BLaER1 treated with 17β-estradiol and CSF1 and Interleukin-3, amounts not matched to agents 10 nM and 100 nM (cell line): Measurements from ENCODE around the gene PLS1.

ENCODE experiments used
- H3K27ac ChIP-seq, 11 experiments: shearing (Covaris generic); formaldehyde crosslinking; 2 replicates each; pipeline ENCODE4 v1.8.1; 2022
- H3K27me3 ChIP-seq, 11 experiments: shearing (Covaris generic); formaldehyde crosslinking; 2 replicates each; pipeline ENCODE4 v1.8.1; 2022
- H3K36me3 ChIP-seq, 11 experiments: shearing (Covaris generic); formaldehyde crosslinking; 2 replicates each; pipeline ENCODE4 v1.8.1; 2022
- H3K4me1 ChIP-seq, 10 experiments: shearing (Covaris generic); formaldehyde crosslinking; 2 replicates each; pipeline ENCODE4 v1.8.1; 2022
- H3K4me2 ChIP-seq, 11 experiments: shearing (Covaris generic); formaldehyde crosslinking; 2 replicates each; pipeline ENCODE4 v1.8.1; 2022
- H3K4me3 ChIP-seq, 10 experiments: shearing (Covaris generic); formaldehyde crosslinking; 2 replicates each; pipeline ENCODE4 v1.8.1; 2022
- H3K9ac ChIP-seq, 11 experiments: shearing (Covaris generic); formaldehyde crosslinking; 2 replicates each; pipeline ENCODE4 v1.8.1; 2022
- H3K9me3 ChIP-seq, 11 experiments: shearing (Covaris generic); formaldehyde crosslinking; replicated peaks in 1 of 11; 2 replicates each; pipeline ENCODE4 v1.8.1; 2022
- H4K20me1 ChIP-seq, 11 experiments: shearing (Covaris generic); formaldehyde crosslinking; 2 replicates each; pipeline ENCODE4 v1.8.1; 2022
- Cebpa-rat ChIP-seq, 11 experiments: shearing (Covaris generic); IDR thresholded peaks; 2 replicates each; pipeline ENCODE4 v1.8.1; 2022

PLS1 gene

DNA sequence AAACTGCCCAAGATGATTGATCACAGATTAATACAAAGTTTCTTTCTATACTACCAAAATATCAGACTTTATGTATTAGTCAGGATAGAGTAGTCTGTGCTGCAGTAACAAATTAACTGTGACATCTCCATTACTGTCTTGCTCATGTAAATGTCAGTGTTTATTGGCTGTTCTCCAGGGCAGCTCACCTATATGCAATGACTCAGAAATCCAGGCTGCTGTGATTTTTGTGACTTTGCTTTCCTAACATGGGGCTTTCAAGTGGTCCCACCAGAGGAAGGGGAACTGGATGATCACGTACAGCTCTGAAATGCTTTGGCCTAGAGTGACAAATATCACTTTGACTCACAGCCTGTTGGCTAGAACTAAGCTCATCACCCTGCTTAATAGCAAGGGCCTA, 12.9 kb downstream of the PLS1 start:
- no peak for TF ChIP-seq Cebpa-rat (IDR thresholded peaks at IDR 0.05)
- Histone ChIP-seq H3K4me1 (no peaks in the 10 kb centered on the region), H3K27ac (no peak overlapping the region), H4K20me1 (no peaks in the 10 kb centered on the region), H3K4me3 (no peak overlapping the region), H3K27me3 (no peaks in the 10 kb centered on the region), H3K36me3 (no peaks in the 10 kb centered on the region), H3K9ac (no peak overlapping the region), H3K9me3 (no peaks in the 10 kb centered on the region), H3K4me2 (no peak overlapping the region)

DNA sequence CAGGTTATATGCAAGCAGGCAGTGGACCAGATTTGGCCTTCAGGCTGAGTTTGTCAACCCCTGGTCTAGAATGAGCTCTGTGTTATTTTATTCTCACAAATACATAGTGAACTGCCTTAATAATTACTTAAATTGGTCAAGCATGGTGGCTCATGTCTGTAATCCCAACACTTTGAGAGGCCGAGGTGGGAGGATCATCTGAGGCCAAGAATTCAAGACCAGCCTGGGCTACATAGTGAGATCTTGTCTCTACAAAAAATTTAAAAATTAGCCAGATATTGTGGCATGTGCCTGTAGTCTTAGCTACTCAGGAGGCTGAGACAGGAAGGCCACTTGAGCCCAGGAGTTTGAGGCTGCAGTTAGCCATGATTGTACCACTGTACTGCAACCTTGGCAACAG, 15.0 kb downstream of the PLS1 start:
- H3K4me3 ChIP-seq, result no peak overlapping the region
- TF ChIP-seq Cebpa-rat (IDR thresholded peaks at IDR 0.05), result no peak
- H3K9ac ChIP-seq, result no peak overlapping the region
- no peak overlapping the region for H3K4me2 ChIP-seq
- H3K36me3 ChIP-seq, result no peaks in the 10 kb centered on the region
- no peaks in the 10 kb centered on the region for H4K20me1 ChIP-seq
- no peak overlapping the region for H3K27ac ChIP-seq
- no peaks in the 10 kb centered on the region for H3K4me1 ChIP-seq
- H3K9me3 ChIP-seq, result no peaks in the 10 kb centered on the region
- no peaks in the 10 kb centered on the region for H3K27me3 ChIP-seq

DNA sequence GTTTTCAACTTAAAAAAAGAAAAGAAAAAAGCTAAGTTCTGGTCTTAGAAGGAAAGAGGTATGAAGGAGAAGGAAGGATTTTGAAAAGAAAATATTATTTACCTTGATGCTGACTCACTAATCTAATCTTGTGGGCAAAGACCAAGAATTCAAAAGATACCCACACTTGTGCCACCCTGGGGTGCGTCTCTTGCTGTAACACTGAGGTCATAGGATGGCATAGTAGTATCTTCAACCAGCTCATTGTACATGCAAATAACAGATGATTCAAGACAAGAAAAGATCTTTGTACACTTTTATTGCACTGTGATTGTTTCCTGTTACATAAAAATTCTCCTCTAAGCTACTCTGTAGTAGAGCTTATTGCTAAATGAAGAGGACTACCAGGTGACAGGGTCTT, 17.3 kb downstream of the PLS1 start:
- no peaks in the 10 kb centered on the region for H3K9me3 ChIP-seq
- TF ChIP-seq Cebpa-rat (IDR thresholded peaks at IDR 0.05), result no peak
- H4K20me1 ChIP-seq, result no peaks in the 10 kb centered on the region
- H3K4me2 ChIP-seq, result no peak overlapping the region
- no peaks in the 10 kb centered on the region for H3K4me1 ChIP-seq
- no peaks in the 10 kb centered on the region for H3K27me3 ChIP-seq
- no peak overlapping the region for H3K9ac ChIP-seq
- no peaks in the 10 kb centered on the region for H3K36me3 ChIP-seq
- no peak overlapping the region for H3K4me3 ChIP-seq
- H3K27ac ChIP-seq, result no peak overlapping the region

DNA sequence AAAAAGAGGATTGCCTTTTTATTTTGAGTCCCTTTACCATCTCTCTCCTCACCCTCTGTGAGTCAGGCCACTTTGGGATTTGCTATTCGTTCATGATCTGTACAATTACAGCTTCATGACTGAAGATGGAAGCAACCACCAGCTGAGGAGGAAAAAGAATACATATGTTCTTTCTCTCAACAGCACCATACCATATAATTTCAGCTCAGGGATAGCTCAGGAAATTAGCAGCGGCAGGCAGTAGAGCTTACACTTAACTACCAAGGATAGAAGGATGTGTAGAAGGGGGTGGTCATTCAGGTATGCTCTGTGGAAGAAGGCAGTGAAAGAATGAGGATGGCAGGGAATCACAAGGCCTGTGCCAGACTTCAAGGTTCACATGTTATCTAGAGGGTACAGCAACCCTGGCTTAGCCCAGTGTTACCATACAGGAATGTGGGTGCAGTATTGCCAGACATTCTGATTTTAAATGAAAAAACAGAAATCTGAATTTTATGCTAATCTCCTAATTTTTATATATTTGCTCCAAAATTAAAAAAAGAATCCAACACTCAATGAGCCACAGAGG, 17.9 kb downstream of the PLS1 start:
- Histone ChIP-seq H4K20me1 (no peaks in the 10 kb centered on the region), H3K27me3 (no peaks in the 10 kb centered on the region), H3K4me2 (no peak overlapping the region), H3K9me3 (no peaks in the 10 kb centered on the region), H3K9ac (no peak overlapping the region), H3K27ac (no peak overlapping the region), H3K36me3 (no peaks in the 10 kb centered on the region), H3K4me3 (no peak overlapping the region), H3K4me1 (no peaks in the 10 kb centered on the region)
- TF ChIP-seq Cebpa-rat (IDR thresholded peaks at IDR 0.05), result no peak

DNA sequence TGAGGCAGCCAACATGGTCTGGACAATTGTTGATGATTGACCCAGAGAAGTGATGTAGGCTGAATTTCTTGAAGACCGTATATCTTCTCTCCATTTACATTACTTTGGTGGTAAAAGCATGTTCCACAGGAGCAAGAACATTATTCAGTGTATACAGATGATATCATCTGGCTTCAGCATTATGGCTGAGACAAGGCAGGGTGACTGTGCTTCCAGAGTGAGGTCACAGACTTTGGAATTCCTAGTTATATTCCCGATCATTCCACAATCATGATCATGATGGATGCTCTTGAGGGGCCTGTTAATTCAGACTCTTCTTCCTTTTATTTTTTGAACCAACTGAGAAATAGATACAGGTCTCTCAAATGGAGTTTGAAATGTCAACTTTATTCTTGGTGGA, 19.0 kb downstream of the PLS1 start:
- no peak overlapping the region for H3K4me3 ChIP-seq
- no peak overlapping the region for H3K9ac ChIP-seq
- no peaks in the 10 kb centered on the region for H3K4me1 ChIP-seq
- H3K27ac ChIP-seq, result no peak overlapping the region
- H3K9me3 ChIP-seq, result no peaks in the 10 kb centered on the region
- no peaks in the 10 kb centered on the region for H3K36me3 ChIP-seq
- H4K20me1 ChIP-seq, result no peaks in the 10 kb centered on the region
- H3K27me3 ChIP-seq, result no peaks in the 10 kb centered on the region
- TF ChIP-seq Cebpa-rat (IDR thresholded peaks at IDR 0.05), result no peak
- H3K4me2 ChIP-seq, result no peak overlapping the region

DNA sequence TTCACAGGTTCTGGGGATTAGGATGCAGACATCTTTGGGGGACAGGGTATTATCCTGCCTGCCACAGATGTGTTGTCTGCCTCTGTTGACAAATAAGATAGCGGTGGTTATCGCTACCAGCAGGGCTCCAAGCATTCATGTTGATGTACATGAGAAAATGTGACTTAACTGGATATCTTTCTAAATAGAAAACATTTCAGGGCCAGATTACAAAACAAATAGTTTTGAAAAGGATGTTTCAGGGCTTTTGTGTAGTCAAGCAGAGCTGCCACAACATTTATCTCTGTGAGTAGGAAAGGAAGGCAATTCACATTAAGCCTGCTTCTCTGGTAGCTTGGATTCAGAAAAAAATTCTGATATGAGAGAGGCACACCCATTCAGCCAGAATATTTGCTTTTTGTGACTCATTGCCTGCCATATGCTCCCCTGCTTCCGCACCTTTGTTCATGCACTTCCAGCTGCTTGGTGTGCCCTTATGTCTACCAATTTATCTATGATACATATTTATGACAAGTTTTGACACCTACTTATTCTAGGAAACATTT, 22.8 kb downstream of the PLS1 start:
- Histone ChIP-seq H3K27ac (no peak overlapping the region), H3K9ac (no peak overlapping the region), H3K4me2 (no peak overlapping the region), H3K27me3 (no peaks in the 10 kb centered on the region), H3K9me3 (no peaks in the 10 kb centered on the region), H3K36me3 (no peaks in the 10 kb centered on the region), H4K20me1 (no peaks in the 10 kb centered on the region), H3K4me3 (no peak overlapping the region), H3K4me1 (no peaks in the 10 kb centered on the region)
- TF ChIP-seq Cebpa-rat (IDR thresholded peaks at IDR 0.05), result no peak

DNA sequence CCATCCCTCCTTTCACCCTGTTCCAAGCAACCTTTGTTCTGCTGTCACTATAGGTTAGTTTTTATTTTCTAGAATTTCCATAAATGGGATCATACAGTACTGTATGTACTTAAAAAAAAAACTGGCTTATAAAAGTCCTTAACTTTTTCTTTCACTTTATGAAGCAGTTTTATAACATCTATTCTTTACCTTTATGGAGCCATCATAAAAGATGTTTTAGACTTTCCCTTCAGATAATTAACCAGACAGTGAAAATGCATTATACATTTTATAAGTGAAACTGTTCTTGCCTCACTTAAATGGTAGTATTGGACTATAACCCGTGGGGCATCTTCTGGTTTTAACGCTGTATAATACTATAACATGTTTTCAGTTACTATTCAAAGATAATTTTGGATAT, 26.2 kb downstream of the PLS1 start:
- Histone ChIP-seq H3K27ac (no peak overlapping the region), H3K4me3 (no peak overlapping the region), H3K9ac (no peak overlapping the region), H3K36me3 (no peaks in the 10 kb centered on the region), H3K9me3 (no peaks in the 10 kb centered on the region), H4K20me1 (no peaks in the 10 kb centered on the region), H3K4me1 (no peaks in the 10 kb centered on the region), H3K4me2 (no peak overlapping the region), H3K27me3 (no peaks in the 10 kb centered on the region)
- no peak for TF ChIP-seq Cebpa-rat (IDR thresholded peaks at IDR 0.05)

DNA sequence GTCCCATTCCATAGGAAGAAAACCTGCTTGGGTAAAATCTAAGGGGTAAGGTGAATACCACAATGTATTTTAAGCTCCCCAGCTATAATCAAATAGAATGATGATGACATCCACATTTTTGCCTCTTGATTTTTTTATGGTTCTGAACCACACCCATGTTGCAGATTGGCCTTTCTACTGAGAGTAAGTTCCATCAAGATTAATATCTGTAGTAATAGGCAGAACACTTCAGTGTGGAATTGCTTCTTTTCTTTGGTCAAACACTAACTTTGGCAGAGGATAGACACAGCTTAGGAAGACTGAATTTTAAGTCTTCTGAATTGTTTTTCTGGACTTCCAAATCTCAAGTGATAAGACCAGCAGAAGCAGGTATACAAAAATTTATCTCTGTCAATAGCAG, 27.0 kb downstream of the PLS1 start:
- Histone ChIP-seq H4K20me1 (no peaks in the 10 kb centered on the region), H3K36me3 (no peaks in the 10 kb centered on the region), H3K27ac (no peak overlapping the region), H3K27me3 (no peaks in the 10 kb centered on the region), H3K9ac (no peak overlapping the region), H3K4me1 (peaks cover 0 to 2% (median 0%) of the 10 kb centered on the region in 10 experiments; a peak in 1 of 20 replicates), H3K9me3 (no peaks in the 10 kb centered on the region), H3K4me2 (no peak overlapping the region), H3K4me3 (no peak overlapping the region)
- no peak for TF ChIP-seq Cebpa-rat (IDR thresholded peaks at IDR 0.05)

DNA sequence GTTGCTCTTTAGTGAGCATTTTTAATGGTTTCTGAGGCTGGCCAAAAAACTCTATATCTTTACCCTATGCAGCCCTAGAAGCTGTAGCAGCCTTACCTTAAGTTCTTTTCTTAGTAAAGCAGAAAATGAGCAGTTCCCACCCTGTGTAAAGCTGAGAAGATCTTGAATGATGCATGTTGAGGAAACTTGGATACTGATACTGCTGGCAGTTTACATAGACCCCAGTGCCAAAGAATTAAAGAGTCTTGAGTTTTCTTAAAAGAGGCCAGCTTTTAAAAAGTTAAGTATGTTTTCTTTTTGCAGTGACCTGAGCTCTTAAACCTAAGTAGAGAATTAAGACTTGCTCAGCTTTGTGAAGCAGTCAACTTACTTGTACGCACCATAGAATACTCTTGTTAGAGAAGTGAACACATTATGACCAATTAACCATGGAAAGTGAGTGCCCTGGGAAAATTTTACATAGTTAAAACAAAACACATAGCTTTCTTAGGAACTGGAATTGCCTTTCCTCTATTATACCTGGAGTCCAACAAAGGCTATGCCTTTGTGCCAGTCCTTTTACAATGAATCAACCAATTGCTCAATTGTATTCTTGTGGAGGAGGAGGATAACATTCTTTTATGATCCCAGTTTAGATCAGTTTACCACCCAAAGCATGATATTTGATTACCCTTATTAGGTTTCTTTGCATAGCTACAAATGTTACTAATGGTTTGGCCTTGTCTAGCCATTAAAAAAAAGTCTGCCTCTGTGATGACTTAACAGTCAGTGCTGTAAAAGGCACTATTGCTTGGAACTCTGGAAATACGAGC, 28.4 kb downstream of the PLS1 start:
- Histone ChIP-seq H3K4me1 (peaks cover 0 to 11% (median 0%) of the 10 kb centered on the region in 10 experiments; a peak in 2 of 20 replicates), H4K20me1 (no peaks in the 10 kb centered on the region), H3K9ac (no peak overlapping the region), H3K4me3 (no peak overlapping the region), H3K27me3 (no peaks in the 10 kb centered on the region), H3K4me2 (no peak overlapping the region), H3K27ac (no peak overlapping the region), H3K9me3 (no peaks in the 10 kb centered on the region), H3K36me3 (no peaks in the 10 kb centered on the region)
- no peak for TF ChIP-seq Cebpa-rat (IDR thresholded peaks at IDR 0.05)

DNA sequence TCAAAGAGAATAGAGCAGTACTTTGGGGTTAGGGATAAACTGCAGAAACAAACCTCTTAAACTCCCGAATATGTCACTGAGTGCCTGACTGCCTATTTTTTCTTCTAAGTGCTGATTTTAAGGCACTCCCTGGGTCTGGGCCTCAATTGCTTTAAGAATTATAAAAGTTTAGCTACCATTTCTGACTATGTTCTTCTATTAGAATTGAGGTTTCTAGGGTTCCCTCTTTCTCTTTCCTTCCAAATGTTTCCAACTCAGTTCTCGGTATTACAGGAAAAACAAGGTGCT, 28.9 kb downstream of the PLS1 start:
- Histone ChIP-seq H3K9me3 (no peaks in the 10 kb centered on the region), H3K27me3 (no peaks in the 10 kb centered on the region), H3K4me3 (no peak overlapping the region), H3K9ac (no peak overlapping the region), H3K36me3 (no peaks in the 10 kb centered on the region), H3K4me1 (peaks cover 0 to 11% (median 0%) of the 10 kb centered on the region in 10 experiments; a peak in 2 of 20 replicates), H3K4me2 (no peak overlapping the region), H4K20me1 (no peaks in the 10 kb centered on the region), H3K27ac (no peak overlapping the region)
- TF ChIP-seq Cebpa-rat (IDR thresholded peaks at IDR 0.05), result no peak
